HEK293 (cell line): Measurements from ENCODE around the gene KCNF1.

Source experiments
- ZNF311 ChIP-seq: fragments of 450-650 bp; formaldehyde crosslinking; IDR thresholded peaks from 2 replicates; pipeline ENCODE4 v1.5.1; 2017; ENCODE audit warnings: missing biosample characterization, missing genetic modification characterization, borderline replicate concordance
- ZNF768 ChIP-seq: fragments of 450-650 bp; formaldehyde crosslinking; IDR thresholded peaks from 2 replicates; pipeline ENCODE4 v1.5.1; 2018; ENCODE audit warnings: missing biosample characterization, mild to moderate bottlenecking, missing genetic modification characterization
- ZNF785 ChIP-seq: fragments of 450-650 bp; formaldehyde crosslinking; IDR thresholded peaks from 2 replicates; pipeline ENCODE4 v1.5.1; 2016; ENCODE audit warnings: missing biosample characterization, missing genetic modification characterization

DNA sequence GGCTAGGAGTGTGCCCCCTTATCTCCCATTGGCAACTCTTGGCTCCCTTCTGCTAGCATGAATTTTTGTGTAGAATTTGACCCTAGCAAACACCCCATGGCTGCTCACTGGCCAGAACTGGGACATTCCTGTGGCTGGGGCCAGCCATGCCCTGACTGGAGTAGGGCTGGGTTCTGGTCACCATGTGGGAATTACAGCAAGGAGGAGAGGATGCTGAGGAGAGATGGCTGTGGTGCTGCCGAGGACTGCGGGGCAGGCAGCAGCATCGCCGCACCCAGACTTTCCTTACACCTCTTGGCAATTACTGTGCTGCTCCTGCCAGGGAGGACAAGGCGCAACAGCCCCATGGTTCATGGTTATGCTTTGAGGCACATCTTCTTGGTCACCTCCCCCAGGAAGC lies 12.7 kb downstream of the KCNF1 start:
- TF ChIP-seq ZNF311 (tag by site-specific recombination) (no peak), ZNF785 (no peak), ZNF768 (tag by site-specific recombination) (no peak)
